Right ventricle myocardium inferior (tissue), 1 donor: ENCODE data around the gene BTRC. TPM values are rescaled to one million over a fixed set of nuclear protein-coding genes. Genes with fewer than 3 reads are reported as not detected.

Source experiments
- ATAC-seq: fragments of 200-7000 bp; cut with Tn5 transposase; one replicate; pipeline ENCODE4 v1.9.1; 2020; ENCODE audit warnings: mild to moderate bottlenecking, moderate library complexity
- DNase-seq: peaks from one replicate; pipeline ENCODE4 v3.0.0; 2021; ENCODE audit errors: missing footprints
- intact Hi-C: fragments of 100-400 bp; cut with DNase I; formaldehyde crosslinking; loops from one replicate; pipeline ENCODE4 v1.11.0; 2022
- total RNA-seq: library from RNA; stranded (reverse); fragmentation: NEBNext Ultra II Directional; extraction: Animal tissue kit (Norgen Biotek cat#: 25700); gene quantifications from one replicate; pipeline ENCODE4 v1.2.1, GENCODE V29; 2021
- donor health status: DM: no; HTN: yes; CAD: no; lungs with severe emphysema.

The BTRC gene
- total RNA-seq, 1 donor from 2014 or later, result 30.9 TPM

- ATAC-seq, result no peak
- intact Hi-C loops, result no loop called here
- DNase-seq, result no peak
Observed at GRCh38 chr10:101453791-101454718, 100.1 kb downstream of the BTRC start.

- DNase-seq (no peak), ATAC-seq (no peak)
- intact Hi-C loops, result no loop called here
Observed at GRCh38 chr10:101458869-101459268, 104.9 kb downstream of the BTRC start.

GRCh38 chr10:101464082-101464481 is 110.1 kb downstream of the BTRC start:
- DNase-seq, result no peak
- intact Hi-C loops, result no loop called here
- ATAC-seq, result no peak

GRCh38 chr10:101464599-101464998 is 110.6 kb downstream of the BTRC start:
- no peak for DNase-seq
- intact Hi-C loops, result no loop called here
- peak; percentile 54 for ATAC-seq

- ATAC-seq, result no peak
- DNase-seq, result no peak
- intact Hi-C loops, result no loop called here
Observed at GRCh38 chr10:101466016-101466912, 112.3 kb downstream of the BTRC start.

- no peak for DNase-seq
- intact Hi-C loops, result loop anchor here (1.0 kb wide), 1 partner anchor 253 kb away; no protein-coding TSS in a partner anchor
- peak; percentile 71 for ATAC-seq
Observed at GRCh38 chr10:101467286-101467770, 113.4 kb downstream of the BTRC start.

- DNase-seq (no peak), ATAC-seq (no peak)
- intact Hi-C loops, result no loop called here
Observed at GRCh38 chr10:101468159-101468558, 114.2 kb downstream of the BTRC start.

- intact Hi-C loops, result no loop called here
- ATAC-seq, result no peak
- no peak for DNase-seq
Observed at GRCh38 chr10:101476383-101476782, 122.4 kb downstream of the BTRC start.

GRCh38 chr10:101478956-101479355 is 125.0 kb downstream of the BTRC start:
- intact Hi-C loops, result no loop called here

GRCh38 chr10:101481256-101481655 is 127.3 kb downstream of the BTRC start:
- no peak for ATAC-seq
- intact Hi-C loops, result no loop called here
- no peak for DNase-seq

More at GRCh38 chr10:101478956-101479355, 125.0 kb downstream of the BTRC start:
- DNase-seq (no peak), ATAC-seq (no peak)

- intact Hi-C loops, result no loop called here
- ATAC-seq (no peak), DNase-seq (no peak)
Observed at GRCh38 chr10:101482568-101482967, 128.6 kb downstream of the BTRC start.

- DNase-seq (no peak), ATAC-seq (no peak)
- intact Hi-C loops, result no loop called here
Observed at GRCh38 chr10:101484175-101484745, 130.3 kb downstream of the BTRC start.

- ATAC-seq (no peak), DNase-seq (no peak)
- intact Hi-C loops, result no loop called here
Observed at GRCh38 chr10:101485207-101485606, 131.2 kb downstream of the BTRC start.

- ATAC-seq (peak; percentile 23), DNase-seq (no peak)
- intact Hi-C loops, result no loop called here
Observed at GRCh38 chr10:101485681-101486554, 132.0 kb downstream of the BTRC start.

- ATAC-seq (no peak), DNase-seq (no peak)
- intact Hi-C loops, result no loop called here
Observed at GRCh38 chr10:101487399-101487798, 133.4 kb downstream of the BTRC start.

- intact Hi-C loops, result no loop called here
- DNase-seq (no peak), ATAC-seq (no peak)
Observed at GRCh38 chr10:101489355-101489754, 135.4 kb downstream of the BTRC start.

GRCh38 chr10:101490026-101490425 is 136.1 kb downstream of the BTRC start:
- no peak for DNase-seq
- intact Hi-C loops, result no loop called here
- ATAC-seq, result no peak

GRCh38 chr10:101492205-101492604 is 138.2 kb downstream of the BTRC start:
- ATAC-seq (no peak), DNase-seq (no peak)
- intact Hi-C loops, result no loop called here
